Liver (tissue), 9 donors: ENCODE data around the gene ACSL3. TPM values are rescaled to one million over a fixed set of nuclear protein-coding genes. Genes with fewer than 3 reads are reported as not detected.

Experiments used
- DNase-seq: peaks from one replicate; pipeline ENCODE4 v3.0.0-alpha.2; 2017; ENCODE audit warnings: low spot score
- H3K27ac ChIP-seq, 2 donors: one replicate each; pipeline ENCODE4 v1.7.0; 2013; ENCODE audit warnings: inconsistent platforms in 2 of 2, low read length in 2 of 2, control low read depth in 1 of 2, low read depth in 1 of 2, mild to moderate bottlenecking in 1 of 2
- H3K27me3 ChIP-seq, 4 donors: one replicate each; pipeline versions ENCODE4 v1.6.1 to v1.7.0; 2013; ENCODE audit warnings: low read length in 3 of 4, inconsistent platforms in 1 of 4, mild to moderate bottlenecking in 1 of 4, moderate library complexity in 1 of 4; ENCODE audit not compliant: control insufficient read depth in 4 of 4, insufficient read depth in 4 of 4
- H3K36me3 ChIP-seq, 4 donors: one replicate each; pipeline versions ENCODE4 v1.6.1 to v1.7.0; 2013; ENCODE audit warnings: low read length in 3 of 4, mild to moderate bottlenecking in 3 of 4, low read depth in 1 of 4, moderate library complexity in 1 of 4; ENCODE audit not compliant: control insufficient read depth in 4 of 4, insufficient read depth in 3 of 4
- H3K4me1 ChIP-seq, 4 donors: one replicate each; pipeline versions ENCODE4 v1.6.1 to v1.7.0; 2013; ENCODE audit warnings: low read length in 3 of 4, mild to moderate bottlenecking in 3 of 4, moderate library complexity in 1 of 4; ENCODE audit not compliant: control insufficient read depth in 4 of 4, insufficient read depth in 4 of 4
- H3K4me3 ChIP-seq, 3 donors: one replicate each; pipeline versions ENCODE4 v1.6.1 to v1.7.0; 2013; ENCODE audit warnings: low read length in 3 of 3, control low read depth in 1 of 3, low read depth in 1 of 3, mild to moderate bottlenecking in 1 of 3
- H3K9ac ChIP-seq, 2 donors: one replicate each; pipeline ENCODE4 v1.7.0; 2013; ENCODE audit warnings: low read length in 2 of 2, mild to moderate bottlenecking in 2 of 2, moderate library complexity in 2 of 2, control low read depth in 1 of 2, low read depth in 1 of 2
- H3K9me3 ChIP-seq, 4 donors: one replicate each; pipeline versions ENCODE4 v1.6.1 to v1.7.0; 2013; ENCODE audit warnings: low read length in 3 of 4; ENCODE audit not compliant: control insufficient read depth in 4 of 4
- CTCF ChIP-seq: fragments of 150-350 bp; IDR thresholded peaks from 2 replicates; pipeline ENCODE4 v1.5.1; 2017; ENCODE audit warnings: improper control_type of control experiment, low read depth, low read length; ENCODE audit not compliant: missing input control
- EGR1 ChIP-seq, 2 donors: IDR thresholded peaks; 2 replicates each; pipeline ENCODE4 v1.6.1; 2016 to 2018; ENCODE audit warnings: antibody characterized with exemption in 2 of 2, low read depth in 2 of 2
- FOXA1 ChIP-seq: IDR thresholded peaks from 2 replicates; pipeline ENCODE4 v1.6.1; 2016; ENCODE audit warnings: antibody characterized with exemption
- FOXA2 ChIP-seq: IDR thresholded peaks from 2 replicates; pipeline ENCODE4 v1.6.1; 2016; ENCODE audit warnings: antibody characterized with exemption
- MAX ChIP-seq: IDR thresholded peaks from 2 replicates; pipeline ENCODE4 v1.6.1; 2016; ENCODE audit warnings: antibody characterized with exemption
- RAD21 ChIP-seq, 2 donors: IDR thresholded peaks; 2 replicates each; pipeline ENCODE4 v1.6.1; 2016; ENCODE audit warnings: antibody characterized with exemption in 2 of 2, mild to moderate bottlenecking in 2 of 2
- REST ChIP-seq: IDR thresholded peaks from 2 replicates; pipeline ENCODE4 v1.6.1; 2016; ENCODE audit warnings: antibody characterized with exemption, mild to moderate bottlenecking
- RXRA ChIP-seq, 2 donors: IDR thresholded peaks; 2 replicates each; pipeline ENCODE4 v1.6.1; 2017 to 2018; ENCODE audit warnings: antibody characterized with exemption in 2 of 2, mild to moderate bottlenecking in 1 of 2
- TAF1 ChIP-seq: conservative IDR thresholded peaks from 2 replicates; pipeline ENCODE4 v1.6.1; 2016; ENCODE audit warnings: antibody characterized with exemption, mild to moderate bottlenecking
- YY1 ChIP-seq: IDR thresholded peaks from 2 replicates; pipeline ENCODE4 v1.6.1; 2016; ENCODE audit warnings: antibody characterized with exemption, mild to moderate bottlenecking
- ZBTB33 ChIP-seq: IDR thresholded peaks from 2 replicates; pipeline ENCODE4 v1.6.1; 2016; ENCODE audit warnings: antibody characterized with exemption
- WGBS: extraction: QIAGEN DNeasy Blood & Tissue Kit; methylation state at CpG from one replicate; pipeline ENCODE4 v1.1.7; 2013; 5-methylcytosine and 5-hydroxymethylcytosine counted together
- polyA plus RNA-seq, 2 donors: library from polyadenylated mRNA; stranded (reverse) in 1 of 2; unstranded in 1 of 2; fragments of 200-250 nt in 1 of 2; fragments of >200 nt in 1 of 2; fragmentation: Nextera tagmentation in 1 of 2; extraction: Ambion mirVana in 1 of 2; gene quantifications; one replicate each; pipeline versions ENCODE4 v1.2.1 to v1.2.3, GENCODE V29; 2013 to 2015
- total RNA-seq, 2 donors: library from RNA; depleted of rRNA; stranded (reverse); fragments of >200 nt; gene quantifications; one replicate each; pipeline ENCODE4 v1.2.3, GENCODE V29; 2014
- donor health status: healthy.
- donor health status: healthy.
- donor health status: healthy.
- donor health status: healthy.
- donor health status: healthy.

ACSL3 gene
- total and polyA plus RNA-seq, 4 donors, result 22.2 to 66.6 (median 43.3) TPM

GRCh38 chr2:222830164-222830563 is 30.7 kb upstream of the ACSL3 start:
- DNase-seq, result no peak
- WGBS, result 77% methylated on average over 3 of the region's 3 CpGs
- H3K27ac ChIP-seq, result no peak overlapping the region

More at GRCh38 chr2:222830164-222830563, 30.7 kb upstream of the ACSL3 start:
- Histone ChIP-seq H3K4me3 (no peak overlapping the region), H3K27me3 (no peaks in the 10 kb centered on the region), H3K9me3 (no peaks in the 10 kb centered on the region), H3K4me1 (no peaks in the 10 kb centered on the region), H3K36me3 (no peaks in the 10 kb centered on the region), H3K9ac (no peak overlapping the region)
- TF ChIP-seq REST, result no peak
- no peak for TF ChIP-seq CTCF
- no peak for TF ChIP-seq YY1
- TF ChIP-seq TAF1, result no peak
- TF ChIP-seq FOXA1, result no peak
- no peak for TF ChIP-seq ZBTB33
- no peak for TF ChIP-seq RXRA (IDR thresholded peaks at IDR 0.05)
- TF ChIP-seq FOXA2, result no peak
- TF ChIP-seq MAX, result no peak
- TF ChIP-seq EGR1 (IDR thresholded peaks at IDR 0.05; ENCODE audit: low read depth in 2 of 2), result no peak
- TF ChIP-seq RAD21 (IDR thresholded peaks at IDR 0.05), result no peak
